K562 (cell line): ENCODE results near the gene UBE2V1. TPM values are rescaled to one million over a fixed set of nuclear protein-coding genes. Genes with fewer than 3 reads are reported as not detected.

Experiments used
- CHD1 ChIP-seq: fragments of 200-600 bp; sonication (generic); IDR thresholded peaks from one replicate; pipeline ENCODE4 v1.6.1; 2012; ENCODE audit warnings: mild to moderate bottlenecking, moderate library complexity, low read length, inconsistent platforms
- GTF3C2 ChIP-seq: IDR thresholded peaks from 3 replicates; pipeline ENCODE4 v1.6.1; 2011; ENCODE audit warnings: borderline replicate concordance, mild to moderate bottlenecking, moderate library complexity; ENCODE audit not compliant: insufficient read length; ENCODE audit errors: extremely low read depth
- HIVEP1 ChIP-seq: fragments of 250-450 bp; sonication (Bioruptor Pico); IDR thresholded peaks from 2 replicates; pipeline ENCODE4 v1.4.0; 2020; ENCODE audit warnings: mild to moderate bottlenecking
- HMGXB4 ChIP-seq: sonication (generic); formaldehyde crosslinking; IDR thresholded peaks from 2 replicates; pipeline ENCODE4 v1.8.1; 2023; ENCODE audit warnings: mild to moderate bottlenecking, missing genetic modification reagents
- NFXL1 ChIP-seq: fragments of 450-650 bp; formaldehyde crosslinking; IDR thresholded peaks from 2 replicates; pipeline ENCODE4 v1.4.0; 2021; ENCODE audit warnings: mild to moderate bottlenecking
- NR2C1 ChIP-seq, 2 experiments: fragments of 450-650 bp; IDR thresholded peaks; 2 replicates each; pipeline ENCODE4 v1.6.1; 2017; ENCODE audit warnings: mild to moderate bottlenecking in 2 of 2, antibody characterized with exemption in 1 of 2, inconsistent platforms in 1 of 2, missing compliant biosample characterization in 1 of 2, missing genetic modification characterization in 1 of 2
- PATZ1 ChIP-seq: fragments of 250-450 bp; sonication (Bioruptor Pico); IDR thresholded peaks from 2 replicates; pipeline ENCODE4 v1.5.0; 2020; ENCODE audit warnings: mild to moderate bottlenecking, borderline replicate concordance
- PHF20 ChIP-seq: fragments of 450-650 bp; IDR thresholded peaks from 2 replicates; pipeline ENCODE4 v1.6.1; 2018; ENCODE audit not compliant: partially characterized antibody
- PRPF4 ChIP-seq: fragments of 200-400 bp; formaldehyde crosslinking; IDR thresholded peaks from one replicate; pipeline ENCODE4 v1.6.1; 2017; ENCODE audit warnings: low read length, low read depth, mild to moderate bottlenecking; ENCODE audit not compliant: insufficient read depth, poor library complexity, severe bottlenecking
- RBM15 ChIP-seq: fragments of 200-400 bp; formaldehyde crosslinking; IDR thresholded peaks from 2 replicates; pipeline ENCODE4 v1.6.1; 2018; ENCODE audit warnings: mild to moderate bottlenecking, low read length, moderate library complexity; ENCODE audit not compliant: insufficient read depth
- SMARCA5 ChIP-seq: fragments of 450-650 bp; IDR thresholded peaks from 2 replicates; pipeline ENCODE4 v1.6.1; 2016
- SRSF9 ChIP-seq: fragments of 200-400 bp; formaldehyde crosslinking; IDR thresholded peaks from 2 replicates; pipeline ENCODE4 v1.6.1; 2017; ENCODE audit warnings: low read depth, low read length, borderline replicate concordance
- ZBTB1 ChIP-seq: sonication (generic); formaldehyde crosslinking; IDR thresholded peaks from 2 replicates; pipeline ENCODE4 v1.8.1; 2023; ENCODE audit warnings: missing genetic modification reagents, low read depth, mild to moderate bottlenecking, borderline replicate concordance
- ZBTB11 ChIP-seq, 3 experiments: fragments of 200-800 bp in 1 of 3; fragments of 250-450 bp in 1 of 3; fragments of 450-650 bp in 1 of 3; sonication (Bioruptor Pico) in 1 of 3; sonication (Bioruptor generic) in 1 of 3; formaldehyde crosslinking in 1 of 3; IDR thresholded peaks; 2 replicates each; pipeline versions ENCODE4 v1.6.1 to v1.8.0; 2016 to 2022; ENCODE audit warnings: mild to moderate bottlenecking in 2 of 3, missing genetic modification characterization in 2 of 3, missing compliant biosample characterization in 1 of 3, moderate library complexity in 1 of 3
- ZNF143 ChIP-seq: sonication (generic); formaldehyde crosslinking; IDR thresholded peaks from 2 replicates; pipeline ENCODE4 v1.9.0; 2022; ENCODE audit warnings: mild to moderate bottlenecking, missing genetic modification reagents
- ZNF232 ChIP-seq: sonication (generic); formaldehyde crosslinking; IDR thresholded peaks from 2 replicates; pipeline ENCODE4 v1.8.0; 2022; ENCODE audit warnings: mild to moderate bottlenecking, missing genetic modification reagents
- polyA plus RNA-seq, 8 experiments: library from polyadenylated mRNA; depleted of rRNA in 4 of 8; stranded (reverse) in 5 of 8; unstranded in 3 of 8; fragments of >200 nt; fragmentation: Nextera tagmentation in 2 of 8; fragmentation: Illumina TruSeq in 1 of 8; extraction: Ambion mirVana in 2 of 8; extraction: Trizol in 1 of 8; gene quantifications; 2 replicates each; pipeline versions ENCODE4 v1.2.1 to v1.2.3, GENCODE V29; 2011 to 2014; ENCODE audit warnings: inconsistent platforms in 1 of 8, missing spikeins in 1 of 8
- total RNA-seq, 7 experiments: library from RNA; depleted of rRNA in 6 of 7; stranded (reverse); fragments of >200 nt in 6 of 7; fragmentation: Illumina TruSeq in 2 of 7; extraction: Trizol in 2 of 7; gene quantifications; 2 replicates each; pipeline versions ENCODE4 v1.2.1 to v1.2.3, GENCODE V29; 2011 to 2021; ENCODE audit warnings: low replicate concordance in 1 of 7

UBE2V1 gene
- total and polyA plus RNA-seq, 9 of the 15 experiments (the other 6 are each of a cell fraction or from before 2014, with no cell fraction given) = 93.0 to 357 (median 119) TPM

GRCh38 chr20:50115591-50116367, 2.8 kb upstream of the UBE2V1 start (continued):
- TF ChIP-seq NR2C1 (IDR thresholded peaks at IDR 0.05) (peak; percentile 72), NR2C1 (tag; IDR thresholded peaks at IDR 0.05) (peak; percentile 86), CHD1 (no peak), ZNF143 (CRISPR knock-in tag) (peak; percentile 96), PATZ1 (CRISPR knock-in tag) (no peak), SRSF9 (no peak), SMARCA5 (no peak), PHF20 (peak; percentile 55), ZBTB11 (CRISPR knock-in tag; IDR thresholded peaks at IDR 0.05) (peak in 1 of 3 experiments; percentile 79; a peak in 2 of 6 replicates), HMGXB4 (CRISPR knock-in tag) (no peak), ZBTB1 (CRISPR knock-in tag) (no peak), NFXL1 (CRISPR knock-in tag) (no peak), RBM15 (no peak), HIVEP1 (CRISPR knock-in tag) (no peak), ZNF232 (no peak), PRPF4 (no peak), GTF3C2 (no peak)
